ENCODE results near the gene GSAP.

- TF ChIP-seq CTCF (IDR thresholded peaks at IDR 0.05): no peak
- peak in 1 of 2 donors; percentile 72 for TF ChIP-seq POLR2A (IDR thresholded peaks at IDR 0.05)
Measured at GRCh38 chr7:77415476-77415822, 700 bp downstream of the GSAP start.

Measured in thyroid gland (tissue), 4 donors.